GM21515 (cell line): Measurements from ENCODE around the gene MOCS2.

Experiments
- ATAC-seq: cut with Tn5 transposase; IDR thresholded peaks from one replicate; pipeline ENCODE4 v1.9.1; 2021; ENCODE audit not compliant: unreplicated experiment

The MOCS2 gene

GRCh38 chr5:53053364-53053763 is 56.2 kb downstream of the MOCS2 start:
- no peak for ATAC-seq

GRCh38 chr5:53052499-53052898 is 57.1 kb downstream of the MOCS2 start:
- ATAC-seq = no peak

DNA sequence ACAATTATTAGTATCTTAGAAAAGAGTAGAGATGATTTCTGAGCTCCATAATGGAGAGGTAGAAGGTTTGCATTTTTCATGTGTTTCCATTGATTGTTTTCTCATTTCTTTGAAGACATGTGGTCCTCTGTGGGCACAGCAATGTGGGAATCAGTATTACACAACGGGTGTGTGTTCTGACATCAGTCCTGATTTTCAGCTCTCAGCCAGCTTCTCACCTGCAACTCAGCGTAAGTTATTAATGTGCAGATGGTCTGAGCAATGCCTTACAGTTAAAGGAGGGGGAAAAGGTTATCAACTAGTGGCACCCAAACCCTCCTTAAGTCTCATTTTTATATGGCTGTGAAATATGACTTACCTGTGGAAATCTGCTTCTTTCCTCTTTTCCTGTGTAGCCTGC is 61.3 kb downstream of the MOCS2 start:
- no peak for ATAC-seq
